Uterus (tissue), 4 donors: Measurements from ENCODE around the gene CPSF2. TPM values are rescaled to one million over a fixed set of nuclear protein-coding genes. Genes with fewer than 3 reads are reported as not detected.

Experiments
- DNase-seq, 2 donors: peaks; one replicate each; pipeline ENCODE4 v3.0.0-alpha.2; 2019 to 2020
- H3K27ac ChIP-seq, 2 donors: fragments of 200-600 bp; sonication (generic); 1 replicate in 1 of 2; 2 replicates in 1 of 2; pipeline ENCODE4 v1.5.1; 2016 to 2018
- H3K27me3 ChIP-seq, 2 donors: fragments of 200-600 bp; sonication (generic); one replicate each; pipeline ENCODE4 v1.5.1; 2018 to 2019; ENCODE audit warnings: control low read depth in 1 of 2
- H3K36me3 ChIP-seq, 2 donors: fragments of 200-600 bp; sonication (generic); one replicate each; pipeline ENCODE4 v1.5.1; 2019; ENCODE audit warnings: control low read depth in 1 of 2
- H3K4me1 ChIP-seq, 2 donors: fragments of 200-600 bp; sonication (generic); one replicate each; pipeline ENCODE4 v1.5.1; 2018 to 2019; ENCODE audit warnings: control low read depth in 1 of 2
- H3K4me3 ChIP-seq, 2 donors: fragments of 200-600 bp; sonication (generic); 1 replicate in 1 of 2; 2 replicates in 1 of 2; pipeline ENCODE4 v1.5.1; 2018 to 2019; ENCODE audit warnings: mild to moderate bottlenecking in 1 of 2
- H3K9me3 ChIP-seq, 2 donors: fragments of 200-600 bp; sonication (generic); one replicate each; pipeline ENCODE4 v1.5.1; 2019; ENCODE audit warnings: control low read depth in 1 of 2
- CTCF ChIP-seq, 4 experiments: fragments of 200-600 bp in 2 of 4; fragments of 450-650 bp in 2 of 4; sonication (generic) in 2 of 4; IDR thresholded peaks; one replicate each; pipeline ENCODE4 v1.5.1; 2016 to 2019; ENCODE audit warnings: antibody characterized with exemption in 4 of 4, mild to moderate bottlenecking in 2 of 4, moderate library complexity in 1 of 4
- POLR2A ChIP-seq, 2 donors: fragments of 450-650 bp; IDR thresholded peaks; one replicate each; pipeline ENCODE4 v1.6.1; 2016; ENCODE audit warnings: antibody characterized with exemption in 2 of 2, mild to moderate bottlenecking in 1 of 2, moderate library complexity in 1 of 2
- intact Hi-C: fragments of 100-400 bp; cut with DNase I; formaldehyde crosslinking; loops from one replicate; pipeline ENCODE4 v1.15.1; 2023; ENCODE audit warnings: low total_unique reads
- total RNA-seq, 4 donors: library from RNA; depleted of rRNA in 3 of 4; stranded (reverse); fragments of >200 nt in 3 of 4; gene quantifications; one replicate each; pipeline versions ENCODE4 v1.1.0 to v1.2.4, GENCODE V29; 2014 to 2023
- donor health status: DM: yes; HTN: yes; CAD: no.

Gene CPSF2
- total RNA-seq, result 10 to 100 TPM; 10.8 to 51.5 (median 38.9) TPM

- Histone ChIP-seq H3K9me3 (no peaks in the 10 kb centered on the region), H3K36me3 (no peaks in the 10 kb centered on the region), H3K4me1 (peaks cover 0 to 11% of the 10 kb centered on the region in 2 donors), H3K27ac (peak within 1 kb of the TSS; percentile 95), H3K4me3 (peak within 1 kb of the TSS; percentile 91 to 99), H3K27me3 (no peaks in the 10 kb centered on the region)
- intact Hi-C loops, result no loop called here
- TF ChIP-seq CTCF (IDR thresholded peaks at IDR 0.05) (peak in 1 of 4 experiments; percentile 12), POLR2A (IDR thresholded peaks at IDR 0.05) (peak; percentile 39 to 58)
- DNase-seq, result peak; percentile 77 to 82
These were observed at the start of gene CPSF2, which contains the start of gene NDUFB1 for GRCh38 chr14:92121670-92122350. CPSF2 (plus strand) TSS chr14:92121969; CDS start chr14:92130985, 9,016 bp downstream. NDUFB1 (minus strand) TSS chr14:92121706; CDS start chr14:92117637, 4,069 bp downstream.

DNA sequence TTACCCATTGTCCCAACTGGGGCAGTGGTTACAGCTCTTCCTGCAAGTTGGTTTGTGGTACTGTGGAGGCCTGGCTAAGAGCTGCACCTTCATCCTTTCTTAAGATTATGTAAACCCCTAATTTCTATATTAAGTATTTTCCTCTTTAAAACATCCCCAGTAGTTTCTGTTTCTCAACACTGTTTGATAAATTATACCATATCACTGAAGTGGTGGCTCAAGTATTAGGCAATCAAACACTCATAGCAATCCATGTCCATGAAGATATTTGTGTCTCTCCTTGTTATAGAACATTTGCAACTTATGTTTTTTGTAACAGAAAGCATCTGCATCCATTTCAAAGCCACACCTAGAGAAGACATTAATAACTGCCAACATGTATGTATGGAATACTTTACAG, 47.2 kb upstream of the CPSF2 start:
- no peaks in the 10 kb centered on the region for H3K9me3 ChIP-seq
- H3K4me3 ChIP-seq, result no peak overlapping the region
- H3K27ac ChIP-seq, result no peak overlapping the region
- DNase-seq, result no peak
- H3K36me3 ChIP-seq, result no peaks in the 10 kb centered on the region
- TF ChIP-seq POLR2A (IDR thresholded peaks at IDR 0.05) (no peak), CTCF (IDR thresholded peaks at IDR 0.05) (no peak)
- intact Hi-C loops, result no loop called here
- H3K27me3 ChIP-seq, result no peaks in the 10 kb centered on the region
- no peaks in the 10 kb centered on the region for H3K4me1 ChIP-seq

DNA sequence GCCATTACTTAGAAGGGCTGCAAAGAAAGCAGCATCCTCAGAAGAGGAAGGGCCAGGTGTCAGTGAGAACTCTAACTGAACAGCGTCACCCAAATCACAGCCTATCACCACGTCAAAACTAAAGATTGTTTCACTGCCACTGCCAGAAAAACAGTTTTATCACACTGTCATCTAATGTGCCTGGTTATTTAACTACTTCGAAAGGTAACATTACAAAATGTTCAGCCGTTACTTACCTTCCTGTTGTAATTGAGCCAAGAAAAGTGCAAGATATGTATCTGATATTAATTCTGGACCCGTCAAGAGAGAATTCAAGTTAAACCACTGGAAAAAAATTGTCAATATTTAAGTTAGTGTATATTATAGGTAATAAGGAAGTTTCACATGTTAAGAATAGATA, 33.3 kb upstream of the CPSF2 start:
- Histone ChIP-seq H3K27ac (no peak overlapping the region), H3K4me3 (no peak overlapping the region), H3K36me3 (no peaks in the 10 kb centered on the region), H3K4me1 (no peaks in the 10 kb centered on the region), H3K9me3 (no peaks in the 10 kb centered on the region), H3K27me3 (no peaks in the 10 kb centered on the region)
- no peak for DNase-seq
- intact Hi-C loops, result no loop called here
- TF ChIP-seq CTCF (IDR thresholded peaks at IDR 0.05), result no peak
- no peak for TF ChIP-seq POLR2A (IDR thresholded peaks at IDR 0.05)

DNA sequence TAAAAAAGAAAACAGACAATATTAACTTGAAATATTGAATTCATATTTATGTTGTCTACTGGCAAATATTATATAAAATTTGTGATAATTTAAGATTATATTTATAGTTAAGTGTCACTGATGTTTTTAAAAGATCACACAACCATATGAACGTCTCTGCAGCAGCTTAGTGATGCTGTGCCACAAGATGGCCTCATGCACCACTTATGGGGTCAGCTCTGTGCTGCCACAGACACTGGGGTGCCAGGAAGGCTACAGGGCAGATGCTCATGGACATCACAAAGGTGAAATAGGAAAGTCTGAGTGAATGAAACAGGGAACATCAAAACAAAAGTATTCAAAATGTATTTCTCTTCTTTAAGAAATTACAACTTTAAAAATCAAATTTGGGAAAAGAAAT, 28.4 kb upstream of the CPSF2 start:
- H3K4me3 ChIP-seq, result no peak overlapping the region
- no peaks in the 10 kb centered on the region for H3K9me3 ChIP-seq
- intact Hi-C loops, result no loop called here
- DNase-seq, result no peak
- H3K27ac ChIP-seq, result no peak overlapping the region
- no peaks in the 10 kb centered on the region for H3K36me3 ChIP-seq
- TF ChIP-seq CTCF (IDR thresholded peaks at IDR 0.05), result no peak
- H3K4me1 ChIP-seq, result no peaks in the 10 kb centered on the region
- no peaks in the 10 kb centered on the region for H3K27me3 ChIP-seq

DNA sequence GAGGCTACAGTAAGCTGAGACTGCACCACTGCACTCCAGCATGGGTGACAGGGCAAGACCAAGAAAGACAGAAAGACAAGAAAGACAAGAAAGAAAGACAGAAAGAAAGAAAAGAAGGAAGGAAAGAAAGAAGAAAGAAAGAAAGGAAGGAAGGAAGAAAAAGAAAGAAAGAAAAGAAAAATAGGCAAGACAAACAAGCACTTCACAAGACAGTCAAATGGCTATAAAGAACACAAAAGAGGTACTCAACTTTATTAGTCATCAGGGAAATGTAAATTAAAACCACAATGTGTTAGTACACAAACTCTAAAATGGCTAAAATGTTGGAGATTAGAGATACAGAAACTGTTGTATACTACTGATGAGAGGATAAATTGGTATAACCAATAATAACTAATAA, 22.0 kb upstream of the CPSF2 start:
- intact Hi-C loops, result no loop called here
- Histone ChIP-seq H3K9me3 (no peaks in the 10 kb centered on the region), H3K4me1 (peaks cover 5 to 11% of the 10 kb centered on the region in 2 donors)

More for the DNA sequence above, 22.0 kb upstream of the CPSF2 start:
- H3K4me3 ChIP-seq, result no peak overlapping the region
- H3K27ac ChIP-seq, result no peak overlapping the region
- DNase-seq, result no peak
- TF ChIP-seq CTCF (IDR thresholded peaks at IDR 0.05), result no peak
- TF ChIP-seq POLR2A (IDR thresholded peaks at IDR 0.05), result no peak
- no peaks in the 10 kb centered on the region for H3K27me3 ChIP-seq
- no peaks in the 10 kb centered on the region for H3K36me3 ChIP-seq
